ENCODE measurements around the gene LGALS8.
A peak's percentile ranks its signal among the peaks of the same experiment; 100 is the strongest.

Gene LGALS8

GRCh38 chr1:236534151-236534651, 10.4 kb downstream of the LGALS8 start:
- no peak for TF ChIP-seq CTCF (conservative IDR thresholded peaks at IDR 0.05; ENCODE audit: low read depth)

GRCh38 chr1:236535190-236535589, 11.4 kb downstream of the LGALS8 start:
- ChIA-PET POLR2A (ENCODE audit: low non-redundant PET) (interaction anchor here (0.6 kb wide), 1 partner anchor 267 kb away, joined by 3 read pairs; no protein-coding TSS in a partner anchor), CTCF (interaction anchor here (0.5 to 0.6 kb wide), 2 partner anchors 408 to 527 kb away, joined by 3 to 4 read pairs; no protein-coding TSS in a partner anchor)
- DNase-seq (ENCODE audit: low spot score): no peak
- TF ChIP-seq CTCF (conservative IDR thresholded peaks at IDR 0.05; ENCODE audit: low read depth): no peak
- no peak overlapping the region for H3K27ac ChIP-seq

More at GRCh38 chr1:236534151-236534651, 10.4 kb downstream of the LGALS8 start:
- DNase-seq (ENCODE audit: low spot score): no peak
- H3K27ac ChIP-seq: no peak overlapping the region
- CTCF ChIA-PET: no interaction called here
- POLR2A ChIA-PET (ENCODE audit: low non-redundant PET): no interaction called here

- TF ChIP-seq CTCF (conservative IDR thresholded peaks at IDR 0.05; ENCODE audit: low read depth): no peak
- H3K27ac ChIP-seq: no peak overlapping the region; the same call in 1 of the 2 replicates
- CTCF ChIA-PET: interaction anchor here (0.5 to 0.6 kb wide), 2 partner anchors 408 to 527 kb away, joined by 3 to 4 read pairs; no protein-coding TSS in a partner anchor
- no peak for DNase-seq (ENCODE audit: low spot score)
- POLR2A ChIA-PET (ENCODE audit: low non-redundant PET): interaction anchor here (0.6 kb wide), 1 partner anchor 266 kb away, joined by 3 read pairs; no protein-coding TSS in a partner anchor
Observed at GRCh38 chr1:236535662-236536161, 11.9 kb downstream of the LGALS8 start.

- CTCF ChIA-PET: no interaction called here
- H3K27ac ChIP-seq: peak overlapping the region; percentile 21; the same call in 1 of the 2 replicates
- no peak for TF ChIP-seq CTCF (conservative IDR thresholded peaks at IDR 0.05; ENCODE audit: low read depth)
- no peak for DNase-seq (ENCODE audit: low spot score)
- POLR2A ChIA-PET (ENCODE audit: low non-redundant PET): no interaction called here
Observed at GRCh38 chr1:236536540-236536939, 12.8 kb downstream of the LGALS8 start.

- H3K27ac ChIP-seq: no peak overlapping the region
Observed at GRCh38 chr1:236540813-236541465, 17.2 kb downstream of the LGALS8 start.

More at GRCh38 chr1:236540813-236541465, 17.2 kb downstream of the LGALS8 start:
- no peak for TF ChIP-seq CTCF (conservative IDR thresholded peaks at IDR 0.05; ENCODE audit: low read depth)
- CTCF ChIA-PET: interaction anchor here (1.1 kb wide), 1 partner anchor 9 kb away, joined by 3 read pairs; no protein-coding TSS in a partner anchor
- POLR2A ChIA-PET (ENCODE audit: low non-redundant PET): no interaction called here
- no peak for DNase-seq (ENCODE audit: low spot score)

Measured in RWPE1 (cell line).